ENCODE results near the gene KLHDC8A. TPM values are rescaled to one million over a fixed set of nuclear protein-coding genes. Genes with fewer than 3 reads are reported as not detected.

The KLHDC8A gene
- total and polyA plus RNA-seq, 2 of the 4 experiments (the other 2 are of a cell fraction): not detected

- no peak overlapping the region for H2BK20ac ChIP-seq (ENCODE audit: low read depth, low read length)
- 0 out of 3 replicates have a peak overlapping the region, but pooled peaks have one; percentile 41 for H2BK15ac ChIP-seq (ENCODE audit: low read depth, low read length)
- no peak overlapping the region for H4K91ac ChIP-seq (ENCODE audit: insufficient read depth, low read depth, low read length)
- POLR2A ChIA-PET (ENCODE audit: unreplicated experiment): no interaction called here
- H3K23ac ChIP-seq (ENCODE audit: low read depth, low read length): no peak overlapping the region
- no peak overlapping the region for H3K56ac ChIP-seq (ENCODE audit: extremely low read depth, insufficient read depth, low read length)
- H3K4me1 ChIP-seq (ENCODE audit: control insufficient read depth, insufficient read depth, low read length): peaks cover 13% of the 10 kb centered on the region
- no peak overlapping the region for H3K9ac ChIP-seq (ENCODE audit: low read depth, low read length)
- peaks cover 31% of the 10 kb centered on the region for H3K27me3 ChIP-seq (ENCODE audit: control insufficient read depth, insufficient read depth, low read length)
- dilution Hi-C loops (cut with HindIII; ENCODE audit: low sequenced_read_pairs, unreplicated experiment): no loop called here
- H2BK5ac ChIP-seq (ENCODE audit: low read depth, low read length, poor library complexity, severe bottlenecking): no peak overlapping the region
- CTCF ChIA-PET: interaction anchor here (2.3 kb wide), 1 partner anchor 55 kb away, joined by 19 read pairs; no protein-coding TSS in a partner anchor
- H2BK120ac ChIP-seq (ENCODE audit: low read depth, low read length): no peak overlapping the region
- no peak overlapping the region for H3K4me3 ChIP-seq (ENCODE audit: insufficient read depth, low read depth, low read length)
- no peak overlapping the region; the same call in 1 of the 2 replicates for H2AK5ac ChIP-seq (ENCODE audit: low read depth, low read length)
- no peak overlapping the region for H3K27ac ChIP-seq (ENCODE audit: insufficient read depth, low read length)
- no peak overlapping the region for H3K18ac ChIP-seq (ENCODE audit: low read depth, low read length)
- TF ChIP-seq NFE2L2 (IDR thresholded peaks at IDR 0.05; ENCODE audit: low read depth, low read length) (no peak), FOS (IDR thresholded peaks at IDR 0.05; ENCODE audit: low read depth, low read length) (no peak), MAFK (IDR thresholded peaks at IDR 0.05; ENCODE audit: low read depth, low read length) (no peak), SMC3 (IDR thresholded peaks at IDR 0.05; ENCODE audit: low read depth, low read length) (no peak)
- TF ChIP-seq, protein P1, sequence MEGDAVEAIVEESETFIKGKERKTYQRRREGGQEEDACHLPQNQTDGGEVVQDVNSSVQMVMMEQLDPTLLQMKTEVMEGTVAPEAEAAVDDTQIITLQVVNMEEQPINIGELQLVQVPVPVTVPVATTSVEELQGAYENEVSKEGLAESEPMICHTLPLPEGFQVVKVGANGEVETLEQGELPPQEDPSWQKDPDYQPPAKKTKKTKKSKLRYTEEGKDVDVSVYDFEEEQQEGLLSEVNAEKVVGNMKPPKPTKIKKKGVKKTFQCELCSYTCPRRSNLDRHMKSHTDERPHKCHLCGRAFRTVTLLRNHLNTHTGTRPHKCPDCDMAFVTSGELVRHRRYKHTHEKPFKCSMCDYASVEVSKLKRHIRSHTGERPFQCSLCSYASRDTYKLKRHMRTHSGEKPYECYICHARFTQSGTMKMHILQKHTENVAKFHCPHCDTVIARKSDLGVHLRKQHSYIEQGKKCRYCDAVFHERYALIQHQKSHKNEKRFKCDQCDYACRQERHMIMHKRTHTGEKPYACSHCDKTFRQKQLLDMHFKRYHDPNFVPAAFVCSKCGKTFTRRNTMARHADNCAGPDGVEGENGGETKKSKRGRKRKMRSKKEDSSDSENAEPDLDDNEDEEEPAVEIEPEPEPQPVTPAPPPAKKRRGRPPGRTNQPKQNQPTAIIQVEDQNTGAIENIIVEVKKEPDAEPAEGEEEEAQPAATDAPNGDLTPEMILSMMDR (conservative IDR thresholded peaks at IDR 0.05; ENCODE audit: low read depth, low read length): no peak
- peaks cover 11% of the 10 kb centered on the region for H3K9me1 ChIP-seq (ENCODE audit: insufficient read depth, low read length)
- no peaks in the 10 kb centered on the region for H4K20me1 ChIP-seq (ENCODE audit: insufficient read depth, low read length)
- H4K5ac ChIP-seq (ENCODE audit: low read depth, low read length): no peak overlapping the region
- WGBS, 2 experiments (ENCODE audit: extremely low coverage in 2 of 2, insufficient read length in 1 of 2): 33% methylated on average over 1 of the region's 4 CpGs; no CpG with 5 or more reads in 1 of the 2 experiments
- BruUV-seq (replicated peaks): no TSS peak
- H3K9me3 ChIP-seq (ENCODE audit: control insufficient read depth, insufficient read depth, low read length): no peaks in the 10 kb centered on the region
- H4K8ac ChIP-seq (ENCODE audit: low read depth in 2 of 2, low read length in 2 of 2): no peak overlapping the region
- intact Hi-C loops (cut with micrococcal nuclease): loop anchor here (10.0 kb wide), 1 partner anchor 154 kb away; no protein-coding TSS in a partner anchor
- ATAC-seq (ENCODE audit: low read depth) (peak; percentile 59), DNase-seq (no peak)
- peaks cover 0 to 11% of the 10 kb centered on the region in 2 experiments; a peak in 1 of 4 replicates for H3K79me1 ChIP-seq (ENCODE audit: low read depth in 1 of 2, low read length in 2 of 2)
- H3K36me3 ChIP-seq (ENCODE audit: control insufficient read depth, insufficient read depth, low read length): no peaks in the 10 kb centered on the region
- no peak overlapping the region; the same call in 1 of the 2 replicates for H3K4ac ChIP-seq (ENCODE audit: low read depth, low read length)
- no peak overlapping the region; the same call in 1 of the 2 replicates for H3K14ac ChIP-seq (replicated peaks; ENCODE audit: low read depth, low read length)
- in situ Hi-C loops (cut with MboI; ENCODE audit: low sequenced_read_pairs): no loop called here
- H2AK9ac ChIP-seq (replicated peaks; ENCODE audit: low read depth, low read length, poor library complexity): peak overlapping the region; percentile 18
- H3K4me2 ChIP-seq (ENCODE audit: low read depth, low read length): no peak overlapping the region
- H2AFZ ChIP-seq (replicated peaks; ENCODE audit: low read length, poor library complexity): no peak overlapping the region
Measured at GRCh38 chr1:205328476-205328875, 28.2 kb downstream of the KLHDC8A start.

Measured in IMR-90 (cell line).